KMS-11 (cell line): ENCODE measurements around the gene PPM1M.

Source experiments
- H2AFZ ChIP-seq: fragments of 200-600 bp; sonication (generic); 2 replicates; pipeline ENCODE4 v1.6.1; 2016; ENCODE audit warnings: antibody characterized with exemption, mixed run types, low read depth
- H3K27ac ChIP-seq: fragments of 200-600 bp; sonication (generic); 2 replicates; pipeline ENCODE4 v1.6.1; 2016; ENCODE audit warnings: mild to moderate bottlenecking, mixed run types
- H3K27me3 ChIP-seq: fragments of 200-600 bp; sonication (generic); 2 replicates; pipeline ENCODE4 v1.6.1; 2017; ENCODE audit warnings: mild to moderate bottlenecking, low read depth, mixed run types, moderate library complexity; ENCODE audit not compliant: insufficient read depth
- H3K36me3 ChIP-seq: fragments of 200-600 bp; sonication (generic); 2 replicates; pipeline ENCODE4 v1.6.1; 2017; ENCODE audit warnings: mild to moderate bottlenecking, mixed run types; ENCODE audit not compliant: insufficient read depth
- H3K4me1 ChIP-seq: fragments of 200-600 bp; sonication (generic); 2 replicates; pipeline ENCODE4 v1.6.1; 2016; ENCODE audit warnings: mild to moderate bottlenecking, low read depth, mixed run types; ENCODE audit not compliant: poor library complexity, severe bottlenecking
- H3K4me2 ChIP-seq: fragments of 200-600 bp; sonication (generic); 2 replicates; pipeline ENCODE4 v1.7.0; 2016; ENCODE audit warnings: mild to moderate bottlenecking, mixed run types
- H3K4me3 ChIP-seq: fragments of 200-600 bp; sonication (generic); IDR thresholded peaks from 2 replicates; pipeline ENCODE4 v1.6.1; 2017; ENCODE audit warnings: low read depth, low read length, mixed read lengths; ENCODE audit not compliant: insufficient read depth
- H3K79me2 ChIP-seq: fragments of 200-600 bp; sonication (generic); 2 replicates; pipeline ENCODE4 v1.6.1; 2016; ENCODE audit warnings: low read depth, mixed run types; ENCODE audit not compliant: insufficient read depth
- H3K9ac ChIP-seq: fragments of 200-600 bp; sonication (generic); 2 replicates; pipeline ENCODE4 v1.6.1; 2016; ENCODE audit warnings: mild to moderate bottlenecking, mixed run types
- H4K20me1 ChIP-seq: fragments of 200-600 bp; sonication (generic); 2 replicates; pipeline ENCODE4 v1.6.1; 2016; ENCODE audit warnings: mild to moderate bottlenecking, mixed run types; ENCODE audit not compliant: insufficient read depth
- TF ChIP-seq, protein P1 (sequence below): fragments of 200-600 bp; sonication (generic); conservative IDR thresholded peaks from 2 replicates; pipeline ENCODE4 v1.6.1; 2017; ENCODE audit warnings: low read depth, mild to moderate bottlenecking, antibody characterized with exemption, low read length, moderate library complexity, mixed read lengths

PPM1M gene

DNA sequence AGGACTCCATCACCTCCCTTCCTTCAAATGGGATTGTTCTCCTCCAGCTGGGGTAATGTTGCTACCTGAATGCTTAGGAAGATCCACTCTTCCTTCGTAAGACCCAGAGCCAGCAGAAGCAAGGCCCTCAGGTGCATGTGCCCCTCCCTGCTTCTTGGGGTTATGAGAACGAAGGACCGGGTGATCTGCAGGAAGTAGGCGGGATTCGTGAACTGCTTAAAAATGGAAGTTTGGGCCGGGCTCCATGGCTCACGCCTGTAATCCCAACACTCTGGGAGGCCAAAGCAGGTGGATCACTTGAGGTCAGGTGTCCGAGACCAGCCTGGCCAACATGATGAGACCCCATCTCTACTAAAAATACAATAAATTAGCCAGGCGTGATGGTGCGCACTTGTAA is 28.2 kb upstream of the PPM1M start:
- Histone ChIP-seq H3K4me3 (no peak overlapping the region), H3K36me3 (no peaks in the 10 kb centered on the region; the same call in 1 of the 2 replicates), H2AFZ (no peak overlapping the region), H3K79me2 (no peaks in the 10 kb centered on the region), H4K20me1 (no peaks in the 10 kb centered on the region), H3K4me2 (no peak overlapping the region), H3K27ac (no peak overlapping the region), H3K4me1 (peaks cover 5% of the 10 kb centered on the region), H3K9ac (no peak overlapping the region), H3K27me3 (no peaks in the 10 kb centered on the region)
- TF ChIP-seq, protein P1, sequence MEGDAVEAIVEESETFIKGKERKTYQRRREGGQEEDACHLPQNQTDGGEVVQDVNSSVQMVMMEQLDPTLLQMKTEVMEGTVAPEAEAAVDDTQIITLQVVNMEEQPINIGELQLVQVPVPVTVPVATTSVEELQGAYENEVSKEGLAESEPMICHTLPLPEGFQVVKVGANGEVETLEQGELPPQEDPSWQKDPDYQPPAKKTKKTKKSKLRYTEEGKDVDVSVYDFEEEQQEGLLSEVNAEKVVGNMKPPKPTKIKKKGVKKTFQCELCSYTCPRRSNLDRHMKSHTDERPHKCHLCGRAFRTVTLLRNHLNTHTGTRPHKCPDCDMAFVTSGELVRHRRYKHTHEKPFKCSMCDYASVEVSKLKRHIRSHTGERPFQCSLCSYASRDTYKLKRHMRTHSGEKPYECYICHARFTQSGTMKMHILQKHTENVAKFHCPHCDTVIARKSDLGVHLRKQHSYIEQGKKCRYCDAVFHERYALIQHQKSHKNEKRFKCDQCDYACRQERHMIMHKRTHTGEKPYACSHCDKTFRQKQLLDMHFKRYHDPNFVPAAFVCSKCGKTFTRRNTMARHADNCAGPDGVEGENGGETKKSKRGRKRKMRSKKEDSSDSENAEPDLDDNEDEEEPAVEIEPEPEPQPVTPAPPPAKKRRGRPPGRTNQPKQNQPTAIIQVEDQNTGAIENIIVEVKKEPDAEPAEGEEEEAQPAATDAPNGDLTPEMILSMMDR, result no peak

DNA sequence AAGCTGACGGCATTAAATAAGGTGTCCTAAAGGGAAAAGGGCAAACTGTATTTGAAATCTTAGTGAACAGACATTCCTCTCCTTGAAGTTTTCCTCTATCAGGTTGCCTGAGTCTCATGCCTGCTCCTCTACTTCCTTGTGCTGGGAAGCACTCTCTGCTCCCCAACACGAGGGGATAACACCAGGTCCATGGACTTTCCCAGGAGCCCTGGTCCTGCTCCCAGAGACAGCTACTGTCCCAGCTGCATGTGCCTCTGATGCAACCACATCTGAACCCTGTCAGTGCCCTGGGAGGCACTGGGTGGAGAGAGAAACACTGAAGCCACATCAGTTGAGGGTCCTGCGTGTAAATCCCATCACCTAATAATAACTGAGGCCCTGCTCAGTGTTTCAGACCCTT is 27.5 kb upstream of the PPM1M start:
- Histone ChIP-seq H4K20me1 (no peaks in the 10 kb centered on the region), H3K9ac (no peak overlapping the region), H3K4me3 (no peak overlapping the region), H3K4me2 (no peak overlapping the region), H3K4me1 (peaks cover 5% of the 10 kb centered on the region), H3K27ac (no peak overlapping the region), H3K27me3 (no peaks in the 10 kb centered on the region), H2AFZ (no peak overlapping the region), H3K79me2 (no peaks in the 10 kb centered on the region), H3K36me3 (no peaks in the 10 kb centered on the region; the same call in 1 of the 2 replicates)
- TF ChIP-seq, protein P1, result no peak

GRCh38 chr3:52218454-52218853 is 27.1 kb upstream of the PPM1M start:
- H3K27me3 ChIP-seq, result no peaks in the 10 kb centered on the region
- H4K20me1 ChIP-seq, result no peaks in the 10 kb centered on the region
- H3K36me3 ChIP-seq, result no peaks in the 10 kb centered on the region
- no peak overlapping the region for H3K4me2 ChIP-seq
- TF ChIP-seq, protein P1, result no peak
- no peak overlapping the region for H2AFZ ChIP-seq
- peaks cover 5% of the 10 kb centered on the region for H3K4me1 ChIP-seq
- H3K9ac ChIP-seq, result no peak overlapping the region
- no peak overlapping the region for H3K4me3 ChIP-seq
- H3K79me2 ChIP-seq, result no peaks in the 10 kb centered on the region
- H3K27ac ChIP-seq, result no peak overlapping the region

DNA sequence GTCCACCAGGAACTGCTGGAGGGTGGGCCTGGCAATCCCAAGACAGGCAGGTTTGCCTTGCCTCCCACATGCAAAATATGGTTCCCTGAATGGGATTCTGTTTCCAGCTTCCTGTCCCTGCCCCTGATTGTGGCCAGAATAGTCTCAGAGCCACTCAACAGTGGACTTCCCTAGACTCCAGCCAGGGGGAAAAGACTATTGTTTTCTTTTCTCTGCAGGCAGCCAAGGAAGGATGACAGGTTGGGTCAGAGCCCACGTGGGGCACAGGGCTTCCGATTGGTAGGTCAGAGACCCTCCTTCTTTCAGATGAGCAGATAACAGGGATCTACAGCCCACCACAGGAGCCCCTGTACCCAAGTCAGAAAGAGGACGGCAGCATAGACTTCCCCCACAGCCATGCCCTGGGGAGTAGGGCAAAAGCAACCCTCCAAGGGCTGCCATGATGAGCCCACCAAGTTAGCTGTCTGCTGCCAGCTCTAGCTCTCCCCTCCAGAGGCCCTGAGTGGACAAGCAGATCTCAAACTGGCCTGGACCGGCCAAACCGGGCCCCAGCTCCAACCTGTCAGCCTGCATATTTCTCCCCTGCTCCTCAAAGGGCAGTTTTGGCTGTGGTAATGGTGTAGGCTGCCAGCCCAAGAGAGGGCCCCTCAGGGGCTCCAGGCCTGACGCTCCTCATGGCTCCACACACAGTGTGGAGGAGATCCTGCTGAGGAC is 26.5 kb upstream of the PPM1M start:
- Histone ChIP-seq H3K27ac (no peak overlapping the region), H3K27me3 (no peaks in the 10 kb centered on the region), H3K4me1 (peaks cover 5% of the 10 kb centered on the region), H3K79me2 (no peaks in the 10 kb centered on the region), H4K20me1 (no peaks in the 10 kb centered on the region), H3K4me2 (no peak overlapping the region), H3K9ac (no peak overlapping the region), H2AFZ (no peak overlapping the region), H3K36me3 (no peaks in the 10 kb centered on the region), H3K4me3 (no peak overlapping the region)
- TF ChIP-seq, protein P1, result no peak
